GM18858 (cell line): ENCODE results near the gene ASB5.
"Not testable (repeated sequence)": the region's sequence is repeated elsewhere in the genome, so short reads cannot be mapped to it uniquely, and the experiment has no call there.

ENCODE experiments used
- ATAC-seq: cut with Tn5 transposase; IDR thresholded peaks from one replicate; pipeline ENCODE4 v1.9.1; 2021; ENCODE audit not compliant: unreplicated experiment

The ASB5 gene

GRCh38 chr4:176226736-176227135 is 42.3 kb downstream of the ASB5 start:
- ATAC-seq = no peak

- no peak for ATAC-seq
Measured at GRCh38 chr4:176223561-176223960, 45.5 kb downstream of the ASB5 start.

- no peak for ATAC-seq
Measured at GRCh38 chr4:176222149-176222548, 46.9 kb downstream of the ASB5 start.

DNA sequence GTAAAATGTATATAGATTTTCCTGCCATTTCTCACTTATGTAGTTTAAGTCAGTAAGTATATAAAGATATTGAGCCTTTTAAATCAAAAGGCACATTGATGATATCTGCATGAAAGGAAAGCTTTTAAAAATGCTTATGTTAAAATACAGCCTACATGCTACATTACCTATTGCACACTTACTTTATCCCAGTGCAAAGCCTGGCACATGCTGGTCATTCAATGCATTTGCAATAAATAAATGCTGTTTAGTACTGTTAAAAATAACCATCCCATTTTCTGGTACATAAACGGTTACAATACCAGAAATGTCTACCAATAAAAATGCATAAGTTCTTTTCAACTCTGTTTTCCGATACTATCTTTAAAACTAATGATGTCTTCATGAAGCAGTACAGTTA is 51.5 kb downstream of the ASB5 start:
- ATAC-seq = no peak

- ATAC-seq = not testable (repeated sequence)
Measured at GRCh38 chr4:176212351-176212750, 56.7 kb downstream of the ASB5 start.

- ATAC-seq = no peak
Measured at GRCh38 chr4:176210579-176211296, 58.3 kb downstream of the ASB5 start.

GRCh38 chr4:176210101-176210500 is 58.9 kb downstream of the ASB5 start:
- no peak for ATAC-seq

DNA sequence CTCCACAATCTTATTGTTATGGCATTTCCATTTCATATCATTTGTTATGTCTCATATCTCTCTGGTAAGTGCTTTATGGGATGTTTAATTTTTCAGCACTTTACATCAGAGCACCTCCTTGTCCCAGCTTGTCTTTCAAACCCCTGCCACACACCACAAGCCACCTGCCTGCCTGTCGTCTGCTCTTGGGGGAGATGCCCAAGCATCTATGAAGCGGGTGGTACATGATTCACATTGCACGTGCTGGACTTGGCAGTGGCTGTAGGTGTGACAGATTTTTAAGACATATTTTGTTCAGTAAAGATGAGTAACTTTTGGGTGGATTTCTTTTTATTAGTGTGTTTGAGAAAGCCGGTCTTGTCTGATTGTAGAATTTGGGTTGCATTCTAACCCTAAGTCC is 59.5 kb downstream of the ASB5 start:
- no peak for ATAC-seq

- ATAC-seq = no peak
Measured at GRCh38 chr4:176207839-176208238, 61.2 kb downstream of the ASB5 start.

GRCh38 chr4:176205299-176205698 is 63.7 kb downstream of the ASB5 start:
- ATAC-seq = no peak

- no peak for ATAC-seq
Measured at GRCh38 chr4:176198316-176198903, 70.6 kb downstream of the ASB5 start.

DNA sequence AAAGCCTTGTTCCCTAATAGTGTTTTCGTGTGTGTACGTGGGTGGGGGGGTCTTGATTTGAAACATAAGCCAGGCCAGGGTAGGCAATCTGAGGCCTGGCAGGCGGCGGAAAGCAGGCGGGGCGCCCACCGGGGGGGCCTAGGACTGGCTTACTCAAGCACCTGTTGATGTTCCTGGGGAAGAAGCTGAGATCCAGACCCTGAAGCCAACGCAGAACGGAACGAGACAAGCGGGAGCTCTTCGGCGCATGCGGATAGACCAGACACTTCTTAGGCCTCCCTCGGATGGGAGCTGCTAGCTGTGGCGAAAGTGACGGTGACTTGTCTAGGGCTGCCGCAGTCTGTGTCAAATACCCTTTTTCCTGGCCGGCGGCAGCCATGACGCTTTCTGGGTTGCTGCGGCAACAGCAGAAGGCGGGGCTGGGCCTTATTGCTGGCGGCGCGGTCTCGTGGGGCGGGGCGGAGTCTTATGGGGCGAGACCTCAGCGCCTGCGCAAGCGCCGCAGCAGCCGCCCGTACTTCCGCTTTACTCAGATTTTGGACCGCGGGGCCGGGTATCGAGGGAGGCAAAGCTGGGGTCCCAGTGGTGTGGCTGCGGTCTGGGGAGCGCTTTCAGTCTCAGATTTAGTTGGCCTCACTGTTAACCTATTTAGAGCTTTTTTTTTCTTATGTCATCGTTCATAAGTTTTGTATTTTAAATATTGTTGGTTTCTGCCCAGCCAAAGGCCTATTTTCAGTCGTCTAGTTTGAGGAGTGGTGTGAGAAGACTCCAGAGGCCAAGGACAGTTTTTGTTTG is 73.6 kb downstream of the ASB5 start, which contains the start of gene SPATA4:
SPATA4 (minus strand) TSS at position 402 of the 795 bp plus-strand sequence; CDS start at position 379, 23 bp downstream.
- ATAC-seq = peak; percentile 92

GRCh38 chr4:176193938-176194337 is 75.1 kb downstream of the ASB5 start:
- no peak for ATAC-seq

GRCh38 chr4:176193126-176193525 is 75.9 kb downstream of the ASB5 start:
- ATAC-seq = no peak

DNA sequence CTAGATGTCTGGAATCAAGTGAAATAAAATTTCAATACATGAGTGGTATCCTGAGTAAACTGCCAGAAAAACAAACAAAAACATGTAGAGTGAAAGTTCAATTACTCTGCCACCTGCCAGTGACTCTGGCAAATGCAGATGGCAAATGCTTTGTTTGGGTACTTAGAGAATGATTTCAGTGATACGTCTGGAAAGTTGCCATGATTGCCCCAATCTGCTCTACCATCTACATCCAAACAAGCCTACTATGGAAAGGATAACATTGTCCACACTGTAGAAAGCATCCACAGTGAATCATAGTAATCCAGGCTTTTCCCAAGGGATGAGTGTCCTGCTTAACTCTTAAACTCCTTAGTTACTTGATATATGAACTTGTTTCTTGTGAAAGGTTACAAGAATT is 77.0 kb downstream of the ASB5 start:
- no peak for ATAC-seq

GRCh38 chr4:176189891-176190795 is 78.9 kb downstream of the ASB5 start:
- ATAC-seq = no peak

- ATAC-seq = no peak
Measured at GRCh38 chr4:176188654-176189053, 80.4 kb downstream of the ASB5 start.

- ATAC-seq = no peak
Measured at GRCh38 chr4:176187624-176188023, 81.4 kb downstream of the ASB5 start.

- no peak for ATAC-seq
Measured at GRCh38 chr4:176186671-176187395, 82.2 kb downstream of the ASB5 start.

DNA sequence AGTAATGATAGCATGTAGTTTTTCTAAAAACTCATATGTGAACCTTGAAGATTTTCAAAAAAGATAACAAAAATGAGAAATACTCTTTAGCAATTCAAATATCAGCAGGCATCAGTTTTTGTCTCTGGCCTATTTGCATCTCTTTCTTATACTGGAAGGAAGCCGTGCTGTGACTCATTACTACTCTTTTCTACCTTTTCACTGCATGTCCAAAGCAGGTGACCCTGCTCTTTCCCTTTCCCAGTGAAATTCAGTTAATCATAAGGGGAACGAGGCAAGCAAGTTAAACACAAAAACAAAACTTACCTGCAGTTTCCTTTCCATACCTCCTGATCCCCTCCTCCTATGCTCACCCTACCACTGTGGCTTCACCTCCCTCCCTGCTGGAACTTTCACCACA is 83.0 kb downstream of the ASB5 start:
- no peak for ATAC-seq
